WTC11 (cell line): ENCODE measurements around the gene CLPTM1L. TPM values are rescaled to one million over a fixed set of nuclear protein-coding genes. Genes with fewer than 3 reads are reported as not detected.
A peak's percentile ranks its signal among the peaks of the same experiment; 100 is the strongest.

Experiments
- ATAC-seq: fragments of 200-7000 bp; cut with Tn5 transposase; 2 replicates; pipeline ENCODE4 v1.10.0; 2021; ENCODE audit warnings: mild to moderate bottlenecking, moderate library complexity
- CTCF ChIA-PET: fragments of 300-600 bp; sonication (Branson Sonifier 250); formaldehyde crosslinking; loops from one replicate; lab custom pipeline; 2021; ENCODE audit warnings: antibody characterized with exemption; lab: Charles Lee
- POLR2A ChIA-PET: fragments of 350-600 bp; sonication (Branson Sonifier 250); formaldehyde crosslinking; loops from one replicate; lab custom pipeline; 2021; ENCODE audit warnings: antibody characterized with exemption; lab: Charles Lee
- DNase-seq: peaks from one replicate; pipeline ENCODE4 v3.0.0; 2021; ENCODE audit warnings: low spot score
- H3K27ac Mint-ChIP-seq: 2 replicates; pipeline ENCODE4 v1.8.0; 2021; ENCODE audit warnings: mixed read lengths
- H3K27me3 Mint-ChIP-seq: 2 replicates; pipeline ENCODE4 v1.8.0; 2021; ENCODE audit warnings: low read depth, mild to moderate bottlenecking, moderate library complexity, mixed read lengths
- H3K36me3 Mint-ChIP-seq: 2 replicates; pipeline ENCODE4 v1.8.0; 2021; ENCODE audit warnings: mixed read lengths
- H3K4me1 Mint-ChIP-seq: 2 replicates; pipeline ENCODE4 v1.8.0; 2022; ENCODE audit warnings: mixed read lengths
- H3K4me3 Mint-ChIP-seq: 2 replicates; pipeline ENCODE4 v1.8.0; 2021; ENCODE audit warnings: mild to moderate bottlenecking, moderate library complexity, mixed read lengths
- H3K9me3 Mint-ChIP-seq: 2 replicates; pipeline ENCODE4 v1.8.0; 2021; ENCODE audit warnings: mixed read lengths
- CREB1 ChIP-seq: sonication (generic); formaldehyde crosslinking; IDR thresholded peaks from 2 replicates; pipeline ENCODE4 v1.8.0; 2023; ENCODE audit warnings: mild to moderate bottlenecking, missing genetic modification reagents
- CREM ChIP-seq: sonication (generic); formaldehyde crosslinking; IDR thresholded peaks from 2 replicates; pipeline ENCODE4 v1.8.1; 2022; ENCODE audit warnings: mild to moderate bottlenecking, missing genetic modification reagents, moderate library complexity
- E2F5 ChIP-seq: sonication (generic); formaldehyde crosslinking; IDR thresholded peaks from 2 replicates; pipeline ENCODE4 v1.8.1; 2022; ENCODE audit warnings: mild to moderate bottlenecking, moderate library complexity, missing genetic modification reagents
- ERG ChIP-seq: fragments of 250-450 bp; sonication (Bioruptor Pico); IDR thresholded peaks from 2 replicates; pipeline ENCODE4 v1.8.0; 2021; ENCODE audit warnings: mild to moderate bottlenecking
- ESRRA ChIP-seq: sonication (generic); formaldehyde crosslinking; IDR thresholded peaks from 2 replicates; pipeline ENCODE4 v1.8.1; 2022; ENCODE audit warnings: mild to moderate bottlenecking, missing genetic modification reagents, borderline replicate concordance
- FOXJ3 ChIP-seq: sonication (generic); formaldehyde crosslinking; IDR thresholded peaks from 2 replicates; pipeline ENCODE4 v1.9.0; 2021; ENCODE audit warnings: missing genetic modification reagents, mild to moderate bottlenecking, borderline replicate concordance
- FOXK1 ChIP-seq: sonication (generic); formaldehyde crosslinking; IDR thresholded peaks from 2 replicates; pipeline ENCODE4 v1.8.0; 2022; ENCODE audit warnings: mild to moderate bottlenecking, moderate library complexity, missing genetic modification reagents
- GTF2I ChIP-seq: fragments of 250-450 bp; sonication (Bioruptor Pico); conservative IDR thresholded peaks from 2 replicates; pipeline ENCODE4 v1.4.0; 2021; ENCODE audit warnings: mild to moderate bottlenecking
- IRF2 ChIP-seq: sonication (generic); formaldehyde crosslinking; IDR thresholded peaks from 2 replicates; pipeline ENCODE4 v1.8.0; 2022; ENCODE audit warnings: low read depth, missing genetic modification reagents, borderline replicate concordance
- NFYB ChIP-seq: sonication (generic); formaldehyde crosslinking; conservative IDR thresholded peaks from 2 replicates; pipeline ENCODE4 v1.8.0; 2022; ENCODE audit warnings: low read depth, missing genetic modification reagents
- PRRX2 ChIP-seq: fragments of 250-450 bp; sonication (Bioruptor Pico); IDR thresholded peaks from 2 replicates; pipeline ENCODE4 v1.8.0; 2021; ENCODE audit warnings: mild to moderate bottlenecking
- SMAD3 ChIP-seq: sonication (generic); formaldehyde crosslinking; IDR thresholded peaks from 2 replicates; pipeline ENCODE4 v1.8.0; 2022; ENCODE audit warnings: missing genetic modification reagents, mild to moderate bottlenecking, borderline replicate concordance
- SMAD4 ChIP-seq: sonication (generic); formaldehyde crosslinking; IDR thresholded peaks from 2 replicates; pipeline ENCODE4 v1.8.0; 2022; ENCODE audit warnings: mild to moderate bottlenecking, missing genetic modification reagents
- SP1 ChIP-seq: sonication (generic); formaldehyde crosslinking; conservative IDR thresholded peaks from 2 replicates; pipeline ENCODE4 v1.8.1; 2022; ENCODE audit warnings: missing genetic modification reagents
- STAT6 ChIP-seq: sonication (generic); formaldehyde crosslinking; conservative IDR thresholded peaks from 2 replicates; pipeline ENCODE4 v1.8.1; 2023; ENCODE audit warnings: mild to moderate bottlenecking, low read depth, missing genetic modification reagents, moderate library complexity
- TEAD4 ChIP-seq: sonication (generic); formaldehyde crosslinking; IDR thresholded peaks from 2 replicates; pipeline ENCODE4 v1.8.0; 2022; ENCODE audit warnings: mild to moderate bottlenecking, missing genetic modification reagents
- USF1 ChIP-seq: sonication (generic); formaldehyde crosslinking; IDR thresholded peaks from 2 replicates; pipeline ENCODE4 v1.8.0; 2022; ENCODE audit warnings: mild to moderate bottlenecking, missing genetic modification reagents
- ZNF232 ChIP-seq: sonication (generic); formaldehyde crosslinking; IDR thresholded peaks from 2 replicates; pipeline ENCODE4 v1.8.0; 2022; ENCODE audit warnings: mild to moderate bottlenecking, missing genetic modification reagents
- ZNF281 ChIP-seq: sonication (generic); formaldehyde crosslinking; IDR thresholded peaks from 2 replicates; pipeline ENCODE4 v1.8.0; 2023; ENCODE audit warnings: mild to moderate bottlenecking, missing genetic modification reagents
- ZNF416 ChIP-seq: fragments of 250-450 bp; sonication (Bioruptor Pico); IDR thresholded peaks from 2 replicates; pipeline ENCODE4 v1.9.0; 2021; ENCODE audit warnings: mild to moderate bottlenecking, inconsistent platforms
- total RNA-seq: library from RNA; stranded (reverse); gene quantifications from 3 replicates; pipeline ENCODE4 v1.2.3, GENCODE V29; 2021

Gene CLPTM1L
- total RNA-seq, 1 experiment from 2014 or later = 92.8 TPM

GRCh38 chr5:1325870-1326531, 18.9 kb downstream of the CLPTM1L start:
- Mint-ChIP-seq H3K27ac (peak overlapping the region; percentile 86), H3K36me3 (peaks cover 65% of the 10 kb centered on the region), H3K4me3 (no peak overlapping the region), H3K4me1 (peaks cover 4% of the 10 kb centered on the region; the same call in 1 of the 2 replicates), H3K27me3 (no peaks in the 10 kb centered on the region)
- CTCF ChIA-PET = interaction anchor here (0.8 to 2.4 kb wide), 5 partner anchors 10 to 142 kb away, joined by 3 to 8 read pairs (median 4); partner anchors contain the start of gene TERT
- DNase-seq = no peak
- TF ChIP-seq ZNF232 = no peak
- TF ChIP-seq NFYB (CRISPR knock-in tag) = no peak
- no peak for TF ChIP-seq USF1 (CRISPR knock-in tag)
- no peak for TF ChIP-seq ESRRA
- no peak for TF ChIP-seq CREM (CRISPR knock-in tag)
- no peak for TF ChIP-seq SP1 (CRISPR knock-in tag)
- TF ChIP-seq SMAD3 (CRISPR knock-in tag) = no peak
- TF ChIP-seq FOXK1 = no peak
- TF ChIP-seq, all 79 proteins: peak for 0
- ATAC-seq = no peak
- POLR2A ChIA-PET = no interaction called here
- peaks cover 9% of the 10 kb centered on the region for H3K9me3 Mint-ChIP-seq

- DNase-seq (no peak), ATAC-seq (no peak)
- Mint-ChIP-seq H3K9me3 (peaks cover 9% of the 10 kb centered on the region), H3K36me3 (peaks cover 63% of the 10 kb centered on the region), H3K4me1 (peaks cover 4% of the 10 kb centered on the region; the same call in 1 of the 2 replicates), H3K27ac (0 out of 2 replicates have a peak overlapping the region, but pooled peaks have one; percentile 86), H3K4me3 (no peak overlapping the region), H3K27me3 (no peaks in the 10 kb centered on the region)
- ChIA-PET POLR2A (no interaction called here), CTCF (interaction anchor here (1.0 kb wide), 1 partner anchor 143 kb away, joined by 4 read pairs; no protein-coding TSS in a partner anchor)
- no peak for TF ChIP-seq ZNF281 (CRISPR knock-in tag)
- no peak for TF ChIP-seq IRF2 (CRISPR knock-in tag)
- TF ChIP-seq TEAD4 (CRISPR knock-in tag) = no peak
- TF ChIP-seq E2F5 (CRISPR knock-in tag) = no peak
These were observed 19.6 kb downstream of the CLPTM1L start for GRCh38 chr5:1325191-1325741.

- Mint-ChIP-seq H3K36me3 (peaks cover 62% of the 10 kb centered on the region), H3K27ac (peak overlapping the region; percentile 57; the same call in 1 of the 2 replicates), H3K4me3 (no peak overlapping the region), H3K27me3 (no peaks in the 10 kb centered on the region), H3K4me1 (peaks cover 4% of the 10 kb centered on the region; the same call in 1 of the 2 replicates), H3K9me3 (peaks cover 9% of the 10 kb centered on the region)
- POLR2A ChIA-PET = no interaction called here
- CTCF ChIA-PET = no interaction called here
- ATAC-seq (peak; percentile 85), DNase-seq (peak; percentile 46)
- no peak for TF ChIP-seq SMAD3 (CRISPR knock-in tag)
- no peak for TF ChIP-seq FOXJ3 (CRISPR knock-in tag)
- no peak for TF ChIP-seq SMAD4 (CRISPR knock-in tag)
- no peak for TF ChIP-seq ERG (CRISPR knock-in tag)
- no peak for TF ChIP-seq CREB1 (CRISPR knock-in tag)
- TF ChIP-seq PRRX2 (CRISPR knock-in tag) = no peak
- no peak for TF ChIP-seq ZNF281 (CRISPR knock-in tag)
- no peak for TF ChIP-seq ZNF416 (CRISPR knock-in tag)
- no peak for TF ChIP-seq STAT6 (CRISPR knock-in tag)
- TF ChIP-seq GTF2I (CRISPR knock-in tag) = no peak
These were observed 20.1 kb downstream of the CLPTM1L start for GRCh38 chr5:1324719-1325190.
